ENCODE measurements around the gene AKR1C3. TPM values are rescaled to one million over a fixed set of nuclear protein-coding genes. Genes with fewer than 3 reads are reported as not detected.
"Not testable (repeated sequence)": the region's sequence is repeated elsewhere in the genome, so short reads cannot be mapped to it uniquely, and the experiment has no call there.

The AKR1C3 gene
- total and polyA plus RNA-seq, 3 experiments from 2014 or later: 0.75 to 4.2 TPM; not detected in 1

DNA sequence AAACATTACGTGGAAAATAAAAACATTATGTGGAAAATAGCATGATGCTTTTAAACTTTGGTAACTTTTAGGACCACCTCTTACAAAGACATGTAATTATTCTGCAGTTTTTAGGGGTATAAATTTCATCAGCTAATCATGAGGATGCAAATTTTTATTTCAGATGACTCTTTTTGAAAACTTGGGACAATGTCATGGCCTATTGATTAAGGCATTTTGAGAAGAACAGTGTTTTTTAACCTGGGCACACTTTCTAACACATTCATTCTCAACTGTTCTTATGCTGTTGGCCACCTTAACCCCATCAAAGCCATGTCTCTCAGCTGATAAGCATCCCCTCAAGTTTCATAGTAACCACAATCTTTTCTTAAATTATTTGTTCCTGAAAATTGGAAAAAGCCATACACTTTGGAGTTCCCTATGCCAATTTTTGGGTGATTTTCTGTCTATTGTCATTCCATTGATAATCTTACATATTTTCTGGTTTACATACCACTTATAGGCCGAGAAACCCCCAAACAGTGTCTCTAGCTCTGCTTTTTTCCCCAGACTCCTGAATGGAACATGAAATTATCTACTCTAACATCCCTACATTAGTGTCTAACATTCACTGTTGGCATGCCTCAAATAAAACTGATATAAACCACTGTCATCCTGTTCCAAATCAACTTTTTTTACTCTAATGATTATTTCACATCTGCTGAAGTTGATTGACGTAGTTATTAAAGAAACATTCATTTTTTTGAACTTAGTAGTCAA is 14.6 kb downstream of the AKR1C3 start:
- ChIA-PET POLR2A (no interaction called here), CTCF (no interaction called here)
- Mint-ChIP-seq H3K9me3 (peaks cover 0 to 3% (median 0%) of the 10 kb centered on the region in 5 donors), H3K4me3 (no peak overlapping the region), H3K27me3 (no peaks in the 10 kb centered on the region), H3K27ac (no peak overlapping the region), H3K36me3 (peaks cover 0 to 5% (median 0%) of the 10 kb centered on the region in 3 donors), H3K4me1 (no peaks in the 10 kb centered on the region)
- H3K36me3 ChIP-seq (ENCODE audit: insufficient read depth, low read length): no peaks in the 10 kb centered on the region
- no peaks in the 10 kb centered on the region for H3K4me1 ChIP-seq (ENCODE audit: insufficient read depth, low read length)
- no peaks in the 10 kb centered on the region for H3K27me3 ChIP-seq (ENCODE audit: insufficient read depth, low read length, poor library complexity, severe bottlenecking)
- no peak overlapping the region for H3K4me3 ChIP-seq (ENCODE audit: low read length)
- H3K27ac ChIP-seq (ENCODE audit: low read depth, low read length): no peak overlapping the region
- H3K9me3 ChIP-seq (ENCODE audit: low read length): no peaks in the 10 kb centered on the region
- no peak for DNase-seq

DNA sequence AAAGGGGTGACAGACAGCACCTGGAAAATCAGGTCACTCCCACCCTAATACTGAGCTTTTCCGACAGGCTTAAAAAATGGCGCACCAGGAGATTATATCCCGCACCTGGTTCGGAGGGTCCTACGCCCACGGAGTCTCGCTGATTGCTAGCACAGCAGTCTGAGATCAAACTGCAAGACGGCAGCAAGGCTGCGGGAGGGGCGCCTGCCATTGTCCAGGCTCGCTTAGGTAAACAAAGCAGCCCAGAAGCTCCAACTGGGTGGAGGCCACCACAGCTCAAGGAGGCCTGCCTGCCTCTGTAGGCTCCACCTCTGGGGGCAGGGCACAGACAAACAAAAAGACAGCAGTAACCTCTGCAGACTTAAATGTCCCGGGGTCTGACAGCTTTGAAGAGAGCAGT is 15.6 kb downstream of the AKR1C3 start:
- H3K36me3 Mint-ChIP-seq, POLR2A ChIA-PET: not testable (repeated sequence)

DNA sequence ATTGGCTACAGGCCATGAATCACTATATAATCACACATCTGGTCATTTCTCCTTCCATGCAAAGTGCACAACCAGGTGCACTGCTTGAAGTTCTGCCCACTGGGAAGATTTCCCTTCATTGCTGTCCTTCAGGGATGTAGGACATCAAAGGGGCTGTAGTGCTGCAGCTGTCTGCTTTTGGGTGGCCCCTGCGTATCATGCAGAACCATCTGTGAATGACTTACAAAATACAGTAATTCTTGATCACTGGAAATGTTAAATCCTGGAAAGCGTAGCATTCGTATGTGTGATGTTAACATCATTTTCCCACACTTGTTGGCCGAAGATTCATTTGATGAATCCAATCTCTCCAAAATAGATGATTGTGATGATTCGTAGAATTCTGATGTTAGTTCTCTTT is 22.4 kb downstream of the AKR1C3 start:
- no peaks in the 10 kb centered on the region for H3K27me3 Mint-ChIP-seq
- POLR2A ChIA-PET: no interaction called here
- Histone ChIP-seq H3K36me3 (ENCODE audit: insufficient read depth, low read length) (no peaks in the 10 kb centered on the region), H3K4me3 (ENCODE audit: low read length) (no peak overlapping the region), H3K9me3 (ENCODE audit: low read length) (no peaks in the 10 kb centered on the region), H3K4me1 (ENCODE audit: insufficient read depth, low read length) (no peaks in the 10 kb centered on the region), H3K27ac (ENCODE audit: low read depth, low read length) (no peak overlapping the region), H3K27me3 (ENCODE audit: insufficient read depth, low read length, poor library complexity, severe bottlenecking) (no peaks in the 10 kb centered on the region)
- no peak overlapping the region for H3K4me3 Mint-ChIP-seq
- H3K27ac Mint-ChIP-seq: no peak overlapping the region
- CTCF ChIA-PET: no interaction called here
- DNase-seq: no peak
- no peaks in the 10 kb centered on the region for H3K4me1 Mint-ChIP-seq
- peaks cover 0 to 8% (median 3%) of the 10 kb centered on the region in 3 donors for H3K36me3 Mint-ChIP-seq
- peaks cover 0 to 7% (median 4%) of the 10 kb centered on the region in 5 donors for H3K9me3 Mint-ChIP-seq

More for the DNA sequence above, 15.6 kb downstream of the AKR1C3 start:
- CTCF ChIA-PET; H3K27ac Mint-ChIP-seq; H3K4me1 ChIP-seq (ENCODE audit: insufficient read depth, low read length); H3K27ac ChIP-seq (ENCODE audit: low read depth, low read length); H3K4me3 ChIP-seq (ENCODE audit: low read length); H3K4me1 Mint-ChIP-seq; H3K27me3 ChIP-seq (ENCODE audit: insufficient read depth, low read length, poor library complexity, severe bottlenecking); H3K9me3 Mint-ChIP-seq; H3K27me3 Mint-ChIP-seq; H3K36me3 ChIP-seq (ENCODE audit: insufficient read depth, low read length); H3K4me3 Mint-ChIP-seq; H3K9me3 ChIP-seq (ENCODE audit: low read length); DNase-seq: not testable (repeated sequence)

DNA sequence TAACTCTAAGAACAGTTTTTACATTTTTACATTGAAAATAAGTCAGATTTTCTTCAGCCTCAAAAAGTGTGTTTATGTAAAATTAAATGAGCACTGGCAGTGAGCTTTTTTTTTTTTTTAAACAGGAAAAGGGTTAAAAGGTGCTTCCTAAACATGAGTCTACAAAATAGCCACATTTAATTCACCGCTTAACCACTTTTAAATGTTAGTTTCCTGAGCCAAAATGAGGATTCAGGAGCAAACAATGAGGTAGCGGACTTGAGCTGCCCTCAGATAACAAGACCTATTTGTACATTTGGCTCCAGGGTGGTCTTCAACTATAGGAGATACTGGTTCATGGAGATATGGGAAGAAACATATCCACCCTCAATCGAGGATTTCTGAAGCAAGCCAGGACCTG is 22.8 kb downstream of the AKR1C3 start:
- Histone ChIP-seq H3K9me3 (ENCODE audit: low read length) (no peaks in the 10 kb centered on the region), H3K36me3 (ENCODE audit: insufficient read depth, low read length) (no peaks in the 10 kb centered on the region), H3K27ac (ENCODE audit: low read depth, low read length) (no peak overlapping the region), H3K27me3 (ENCODE audit: insufficient read depth, low read length, poor library complexity, severe bottlenecking) (no peaks in the 10 kb centered on the region), H3K4me1 (ENCODE audit: insufficient read depth, low read length) (no peaks in the 10 kb centered on the region), H3K4me3 (ENCODE audit: low read length) (no peak overlapping the region)
- peaks cover 0 to 12% (median 3%) of the 10 kb centered on the region in 3 donors for H3K36me3 Mint-ChIP-seq
- no peak overlapping the region for H3K27ac Mint-ChIP-seq
- no peaks in the 10 kb centered on the region for H3K4me1 Mint-ChIP-seq
- ChIA-PET CTCF (no interaction called here), POLR2A (no interaction called here)
- H3K9me3 Mint-ChIP-seq: peaks cover 0 to 7% (median 4%) of the 10 kb centered on the region in 5 donors
- H3K4me3 Mint-ChIP-seq: no peak overlapping the region
- DNase-seq: no peak
- H3K27me3 Mint-ChIP-seq: no peaks in the 10 kb centered on the region

DNA sequence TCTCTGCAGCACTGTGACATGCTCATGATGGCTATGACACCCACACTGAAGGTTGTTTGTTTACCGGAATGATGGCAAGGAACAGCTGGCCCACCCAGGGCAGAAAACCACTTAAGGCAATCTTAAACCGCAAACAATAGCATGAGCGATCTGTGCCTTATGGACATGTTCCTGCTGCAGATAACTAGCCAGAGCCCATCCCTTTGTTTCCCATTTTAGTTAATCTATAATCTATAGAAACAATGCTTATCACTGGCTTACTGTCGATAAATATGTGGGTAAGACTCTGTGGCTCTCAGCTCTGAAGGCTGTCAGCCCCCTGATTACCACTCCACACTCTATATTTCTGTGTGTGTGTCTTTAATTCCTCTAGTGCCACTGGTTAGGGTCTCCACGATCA is 25.8 kb downstream of the AKR1C3 start:
- POLR2A ChIA-PET; CTCF ChIA-PET; H3K27ac ChIP-seq (ENCODE audit: low read depth, low read length): not testable (repeated sequence)

DNA sequence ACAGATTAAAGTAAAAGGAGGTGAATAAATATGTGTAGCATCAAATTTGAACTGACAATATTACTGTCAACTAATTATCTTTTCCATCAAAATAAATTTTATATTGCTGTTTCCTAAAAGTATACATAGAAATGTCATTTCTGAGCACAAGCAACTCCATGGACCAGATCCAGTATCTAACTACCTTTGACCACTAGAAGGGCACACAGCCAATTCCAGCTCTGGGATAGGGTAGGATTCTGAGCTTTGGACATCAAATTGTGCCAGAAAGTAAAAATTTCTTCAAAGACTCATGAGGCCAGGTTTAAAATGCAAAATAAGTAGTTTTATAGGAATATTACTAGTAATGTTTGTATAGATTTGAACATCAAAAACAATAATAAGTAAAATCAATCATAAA is 29.7 kb downstream of the AKR1C3 start:
- Histone ChIP-seq H3K27me3 (ENCODE audit: insufficient read depth, low read length, poor library complexity, severe bottlenecking) (no peaks in the 10 kb centered on the region), H3K4me1 (ENCODE audit: insufficient read depth, low read length) (no peaks in the 10 kb centered on the region), H3K9me3 (ENCODE audit: low read length) (no peaks in the 10 kb centered on the region), H3K27ac (ENCODE audit: low read depth, low read length) (no peak overlapping the region), H3K36me3 (ENCODE audit: insufficient read depth, low read length) (no peaks in the 10 kb centered on the region), H3K4me3 (ENCODE audit: low read length) (no peak overlapping the region)
- Mint-ChIP-seq H3K27me3 (peaks cover 6 to 7% of the 10 kb centered on the region in 2 donors), H3K9me3 (peaks cover 5 to 17% (median 11%) of the 10 kb centered on the region in 5 donors), H3K4me3 (no peak overlapping the region), H3K27ac (no peak overlapping the region), H3K36me3 (peaks cover 0 to 36% (median 3%) of the 10 kb centered on the region in 3 donors), H3K4me1 (no peaks in the 10 kb centered on the region)
- POLR2A ChIA-PET: no interaction called here
- CTCF ChIA-PET: no interaction called here
- DNase-seq: no peak

More for the DNA sequence above, 25.8 kb downstream of the AKR1C3 start:
- H3K4me1 ChIP-seq (ENCODE audit: insufficient read depth, low read length); H3K9me3 Mint-ChIP-seq; H3K4me1 Mint-ChIP-seq; H3K9me3 ChIP-seq (ENCODE audit: low read length); H3K27ac Mint-ChIP-seq; H3K27me3 ChIP-seq (ENCODE audit: insufficient read depth, low read length, poor library complexity, severe bottlenecking); H3K4me3 Mint-ChIP-seq; DNase-seq; H3K4me3 ChIP-seq (ENCODE audit: low read length); H3K27me3 Mint-ChIP-seq; H3K36me3 ChIP-seq (ENCODE audit: insufficient read depth, low read length): not testable (repeated sequence)
- peaks cover 0 to 21% (median 3%) of the 10 kb centered on the region in 3 donors for H3K36me3 Mint-ChIP-seq

DNA sequence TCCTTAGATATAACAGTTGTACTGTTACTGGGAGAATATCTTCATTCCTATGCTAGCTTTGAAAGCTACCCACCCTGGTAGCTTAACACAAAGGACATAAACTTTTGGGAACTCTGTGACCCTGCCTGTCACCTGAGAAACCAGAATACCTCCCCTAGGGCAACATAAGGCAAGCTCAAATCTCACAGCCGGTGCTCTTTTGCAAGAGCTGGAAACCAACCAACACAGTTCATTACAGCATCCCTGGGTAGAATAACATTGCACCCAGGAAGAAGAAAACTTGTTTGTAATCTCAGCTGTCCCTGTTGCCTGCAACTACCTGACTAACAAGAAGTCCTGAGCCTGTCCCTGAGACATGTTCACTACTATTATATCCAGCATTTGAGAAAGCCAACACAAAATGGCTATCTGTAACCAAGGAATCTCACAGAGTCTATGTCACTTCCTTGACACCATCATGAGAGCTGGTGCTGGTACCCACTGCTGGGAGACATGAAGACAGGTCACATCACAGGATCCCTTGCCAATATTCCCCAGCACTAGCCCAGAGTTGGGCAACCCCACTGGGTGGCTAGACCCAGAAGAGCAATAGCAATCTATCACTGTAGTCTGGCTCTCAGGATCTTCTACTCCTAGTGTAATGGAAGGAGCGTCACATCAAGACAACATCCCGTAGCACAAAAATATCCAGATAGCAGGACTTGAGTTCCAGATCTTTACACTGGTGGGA is 31.3 kb downstream of the AKR1C3 start:
- Mint-ChIP-seq H3K4me3 (no peak overlapping the region), H3K9me3 (peaks cover 7 to 16% (median 11%) of the 10 kb centered on the region in 5 donors), H3K27me3 (peaks cover 6 to 7% of the 10 kb centered on the region in 2 donors), H3K27ac (no peak overlapping the region), H3K36me3 (peaks cover 0 to 36% (median 3%) of the 10 kb centered on the region in 3 donors), H3K4me1 (no peaks in the 10 kb centered on the region)
- no peaks in the 10 kb centered on the region for H3K36me3 ChIP-seq (ENCODE audit: insufficient read depth, low read length)
- CTCF ChIA-PET: no interaction called here
- no peak overlapping the region for H3K27ac ChIP-seq (ENCODE audit: low read depth, low read length)
- no peak overlapping the region for H3K4me3 ChIP-seq (ENCODE audit: low read length)
- H3K4me1 ChIP-seq (ENCODE audit: insufficient read depth, low read length): no peaks in the 10 kb centered on the region
- H3K9me3 ChIP-seq (ENCODE audit: low read length): no peaks in the 10 kb centered on the region
- no peak for DNase-seq
- POLR2A ChIA-PET: no interaction called here
- H3K27me3 ChIP-seq (ENCODE audit: insufficient read depth, low read length, poor library complexity, severe bottlenecking): no peaks in the 10 kb centered on the region

DNA sequence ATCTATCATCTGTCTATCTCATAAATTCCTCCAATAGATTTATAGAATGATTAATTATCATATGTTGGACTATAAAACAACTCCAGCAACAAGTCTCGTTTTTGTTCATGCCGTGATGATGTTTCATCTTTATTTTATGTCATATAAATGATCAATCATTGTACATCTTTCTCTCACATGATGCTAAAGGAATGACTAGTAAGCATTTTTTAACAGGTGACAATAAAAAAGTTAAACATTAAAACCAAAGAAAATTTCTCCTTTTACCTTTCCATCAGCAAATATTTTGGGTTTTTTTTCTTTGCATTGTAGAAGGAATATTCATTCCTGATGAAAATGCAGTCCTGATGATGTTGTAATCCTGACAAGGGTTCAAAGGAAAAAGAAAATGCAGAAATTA is 41.4 kb downstream of the AKR1C3 start:
- POLR2A ChIA-PET: no interaction called here
- no peaks in the 10 kb centered on the region for H3K27me3 Mint-ChIP-seq
- CTCF ChIA-PET: no interaction called here
- H3K4me3 ChIP-seq (ENCODE audit: low read length): no peak overlapping the region
- no peak for DNase-seq
- no peak overlapping the region for H3K27ac Mint-ChIP-seq
- no peaks in the 10 kb centered on the region for H3K4me1 ChIP-seq (ENCODE audit: insufficient read depth, low read length)
- no peaks in the 10 kb centered on the region for H3K36me3 ChIP-seq (ENCODE audit: insufficient read depth, low read length)
- H3K4me3 Mint-ChIP-seq: no peak overlapping the region
- H3K27ac ChIP-seq (ENCODE audit: low read depth, low read length): no peak overlapping the region
- no peaks in the 10 kb centered on the region for H3K4me1 Mint-ChIP-seq
- peaks cover 4% of the 10 kb centered on the region for H3K9me3 ChIP-seq (ENCODE audit: low read length)
- H3K9me3 Mint-ChIP-seq: peaks cover 22 to 50% (median 28%) of the 10 kb centered on the region in 5 donors
- H3K36me3 Mint-ChIP-seq: peaks cover 0 to 31% (median 5%) of the 10 kb centered on the region in 3 donors
- no peaks in the 10 kb centered on the region for H3K27me3 ChIP-seq (ENCODE audit: insufficient read depth, low read length, poor library complexity, severe bottlenecking)

All from CD8-positive, alpha-beta memory T cell (primary cell).